SK-N-SH (cell line): ENCODE results near the gene FGB. TPM values are rescaled to one million over a fixed set of nuclear protein-coding genes. Genes with fewer than 3 reads are reported as not detected.

Experiments used
- CTCF ChIA-PET: fragments of 300-600, 350-600 bp; formaldehyde crosslinking; extraction: SDS; loops from one replicate; lab custom pipeline; 2021; lab: Yijun Ruan, JAX
- POLR2A ChIA-PET: fragments of 350-600 bp; sonication (Branson Sonifier 250); formaldehyde crosslinking; extraction: SDS; loops from one replicate; lab custom pipeline; 2020; ENCODE audit warnings: antibody characterized with exemption, inconsistent platforms; lab: Yijun Ruan, JAX
- DNase-seq: peaks from one replicate; pipeline ENCODE4 v3.0.0; 2012
- H2AFZ ChIP-seq: fragments of 200-600 bp; sonication (generic); 2 replicates; pipeline ENCODE4 v1.8.1; 2016; ENCODE audit warnings: antibody characterized with exemption, mild to moderate bottlenecking, low read depth
- H3F3A ChIP-seq: fragments of 200-600 bp; sonication (generic); replicated peaks from 2 replicates; pipeline ENCODE3; 2016; ENCODE audit warnings: antibody characterized with exemption, mild to moderate bottlenecking; ENCODE audit not compliant: insufficient read depth
- H3K27ac ChIP-seq, 2 experiments: fragments of 200-500 bp in 1 of 2; fragments of 200-600 bp in 1 of 2; sonication (Bioruptor generic) in 1 of 2; sonication (generic), shearing (Covaris generic) in 1 of 2; 2 replicates each; pipeline versions ENCODE4 v1.5.1 to v1.6.1; 2014 to 2016; ENCODE audit warnings: low read depth in 2 of 2, inconsistent platforms in 1 of 2, low read length in 1 of 2, mild to moderate bottlenecking in 1 of 2, mixed read lengths in 1 of 2
- H3K27me3 ChIP-seq: fragments of 200-600 bp; sonication (generic), shearing (Covaris generic); 2 replicates; pipeline ENCODE4 v1.6.1; 2016; ENCODE audit warnings: mixed run types; ENCODE audit not compliant: insufficient read depth
- H3K36me3 ChIP-seq, 2 experiments: fragments of 200-500 bp in 1 of 2; fragments of 200-600 bp in 1 of 2; sonication (Bioruptor generic) in 1 of 2; sonication (generic) in 1 of 2; replicated peaks in 1 of 2; 2 replicates each; pipeline versions ENCODE3 to v1.5.1; 2014 to 2016; ENCODE audit warnings: low read length in 1 of 2, mild to moderate bottlenecking in 1 of 2; ENCODE audit not compliant: insufficient read depth in 2 of 2, control insufficient read depth in 1 of 2
- H3K4me1 ChIP-seq, 2 experiments: fragments of 200-500 bp in 1 of 2; fragments of 200-600 bp in 1 of 2; sonication (Bioruptor generic) in 1 of 2; sonication (generic), shearing (Covaris generic) in 1 of 2; 2 replicates each; pipeline versions ENCODE4 v1.5.1 to v1.6.1; 2014 to 2016; ENCODE audit warnings: low read depth in 1 of 2, low read length in 1 of 2, mixed run types in 1 of 2; ENCODE audit not compliant: insufficient read depth in 2 of 2, control insufficient read depth in 1 of 2
- H3K4me2 ChIP-seq: fragments of 200-600 bp; sonication (generic), shearing (Covaris generic); 2 replicates; pipeline ENCODE4 v1.6.1; 2017; ENCODE audit warnings: mixed run types
- H3K4me3 ChIP-seq, 2 experiments: fragments of 200-500 bp in 1 of 2; fragments of 200-600 bp in 1 of 2; sonication (Bioruptor generic) in 1 of 2; sonication (generic), shearing (Covaris generic) in 1 of 2; 2 replicates each; pipeline versions ENCODE4 v1.5.1 to v1.8.1; 2014 to 2016; ENCODE audit warnings: low read depth in 2 of 2, inconsistent platforms in 1 of 2, low read length in 1 of 2, mild to moderate bottlenecking in 1 of 2, mixed read lengths in 1 of 2, moderate library complexity in 1 of 2
- H3K79me2 ChIP-seq: fragments of 200-600 bp; sonication (generic); 2 replicates; pipeline ENCODE4 v1.8.1; 2017; ENCODE audit warnings: mild to moderate bottlenecking; ENCODE audit not compliant: insufficient read depth
- H3K9ac ChIP-seq: fragments of 200-600 bp; sonication (generic); 2 replicates; pipeline ENCODE4 v1.6.1; 2017; ENCODE audit warnings: mixed run types
- H3K9me2 ChIP-seq: fragments of 200-600 bp; sonication (generic); 2 replicates; pipeline ENCODE4 v1.6.1; 2017; ENCODE audit warnings: mixed run types
- H3K9me3 ChIP-seq: fragments of 200-600 bp; sonication (generic); 2 replicates; pipeline ENCODE4 v1.6.1; 2017; ENCODE audit warnings: mixed run types, mild to moderate bottlenecking, moderate library complexity
- H4K20me1 ChIP-seq: fragments of 200-600 bp; sonication (generic); 2 replicates; pipeline ENCODE4 v1.6.1; 2017; ENCODE audit warnings: mild to moderate bottlenecking, mixed run types; ENCODE audit not compliant: insufficient read depth
- CTCF ChIP-seq: fragments of 200-600 bp; sonication (generic); IDR thresholded peaks from 2 replicates; pipeline ENCODE4 v1.6.1; 2017; ENCODE audit warnings: antibody characterized with exemption, mild to moderate bottlenecking, moderate library complexity
- EZH2phosphoT487 ChIP-seq: fragments of 200-600 bp; sonication (generic); IDR thresholded peaks from 2 replicates; pipeline ENCODE4 v1.6.1; 2017; ENCODE audit warnings: low read depth, mixed run types, mild to moderate bottlenecking, antibody characterized with exemption, moderate library complexity, borderline replicate concordance
- FOXJ3 ChIP-seq: sonication (generic); formaldehyde crosslinking; IDR thresholded peaks from 2 replicates; pipeline ENCODE4 v1.5.1; 2020; ENCODE audit warnings: mild to moderate bottlenecking, missing genetic modification reagents
- GABPA ChIP-seq: IDR thresholded peaks from 2 replicates; pipeline ENCODE4 v1.4.0; 2012; ENCODE audit warnings: low read depth, mild to moderate bottlenecking
- GATA2 ChIP-seq: sonication (generic); formaldehyde crosslinking; IDR thresholded peaks from 2 replicates; pipeline ENCODE4 v1.5.0; 2020; ENCODE audit warnings: mild to moderate bottlenecking, missing genetic modification reagents
- JUND ChIP-seq: IDR thresholded peaks from 2 replicates; pipeline ENCODE4 v1.4.0; 2012
- MEF2A ChIP-seq: IDR thresholded peaks from 2 replicates; pipeline ENCODE4 v1.4.0; 2012; ENCODE audit warnings: low read depth, borderline replicate concordance
- NFIC ChIP-seq: IDR thresholded peaks from 2 replicates; pipeline ENCODE4 v1.4.0; 2012; ENCODE audit warnings: borderline replicate concordance
- NRF1 ChIP-seq: IDR thresholded peaks from 2 replicates; pipeline ENCODE4 v1.6.1; 2012; ENCODE audit warnings: low read depth, mild to moderate bottlenecking, low read length
- PBX3 ChIP-seq: IDR thresholded peaks from 2 replicates; pipeline ENCODE4; 2012
- POLR2AphosphoS5 ChIP-seq: IDR thresholded peaks from 2 replicates; pipeline ENCODE4 v1.6.1; 2012; ENCODE audit warnings: low read depth, low read length
- RAD21 ChIP-seq: IDR thresholded peaks from 2 replicates; pipeline ENCODE4 v1.6.1; 2012; ENCODE audit warnings: mild to moderate bottlenecking, low read length
- RCOR1 ChIP-seq: fragments of 150-350 bp; IDR thresholded peaks from 2 replicates; pipeline ENCODE4 v1.6.1; 2017; ENCODE audit warnings: antibody characterized with exemption, low read length
- RXRA ChIP-seq: IDR thresholded peaks from 2 replicates; pipeline ENCODE4 v1.4.0; 2012; ENCODE audit warnings: low read depth, mild to moderate bottlenecking, borderline replicate concordance
- SIN3A ChIP-seq: IDR thresholded peaks from 2 replicates; pipeline ENCODE4 v1.6.1; 2012; ENCODE audit warnings: low read depth, mild to moderate bottlenecking, low read length, moderate library complexity, borderline replicate concordance
- SMC3 ChIP-seq: IDR thresholded peaks from 2 replicates; pipeline ENCODE4 v1.6.1; 2012; ENCODE audit warnings: low read depth, low read length, improper control_type of control experiment
- TAF1 ChIP-seq: IDR thresholded peaks from 2 replicates; pipeline ENCODE4 v1.6.1; 2012; ENCODE audit warnings: low read depth, mild to moderate bottlenecking, low read length, moderate library complexity, borderline replicate concordance
- USF1 ChIP-seq: IDR thresholded peaks from 2 replicates; pipeline ENCODE4 v1.4.0; 2012; ENCODE audit warnings: low read depth, borderline replicate concordance
- USF2 ChIP-seq: fragments of 150-350 bp; IDR thresholded peaks from 2 replicates; pipeline ENCODE4 v1.6.1; 2017; ENCODE audit warnings: antibody characterized with exemption, low read length, low read depth, borderline replicate concordance
- YY1 ChIP-seq: IDR thresholded peaks from 2 replicates; pipeline ENCODE4 v1.4.0; 2012; ENCODE audit warnings: low read depth, mild to moderate bottlenecking
- WGBS: methylation state at CpG from one replicate; pipeline ENCODE4 v1.1.6; 2017; ENCODE audit warnings: low lambda C conversion rate; 5-methylcytosine and 5-hydroxymethylcytosine counted together
- polyA plus RNA-seq, 3 experiments: library from polyadenylated mRNA; depleted of rRNA; stranded (reverse); fragments of >200 nt; gene quantifications; 2 replicates each; pipeline ENCODE4 v1.2.3, GENCODE V29; 2012

The FGB gene
- polyA plus RNA-seq, 1 of the 3 experiments (the other 2 are of a cell fraction): not detected

- H3K9me2 ChIP-seq: no peaks in the 10 kb centered on the region
- no peak overlapping the region for H3K9ac ChIP-seq
- no peaks in the 10 kb centered on the region for H3K36me3 ChIP-seq
- H3K27ac ChIP-seq: no peak overlapping the region
- no peaks in the 10 kb centered on the region for H3F3A ChIP-seq
- no peaks in the 10 kb centered on the region for H3K9me3 ChIP-seq
- WGBS: 10% methylated on average over 1 of the region's 1 CpG
- H3K27me3 ChIP-seq: peaks cover 3% of the 10 kb centered on the region; the same call in 1 of the 2 replicates
- no peaks in the 10 kb centered on the region for H3K4me1 ChIP-seq
- ChIA-PET CTCF (interaction anchor here (1.1 kb wide), 1 partner anchor 215 kb away, joined by 3 read pairs; no protein-coding TSS in a partner anchor), POLR2A (no interaction called here)
- no peak for TF ChIP-seq CTCF
- TF ChIP-seq TAF1: no peak
- no peak for TF ChIP-seq RCOR1
- TF ChIP-seq SMC3: no peak
- no peak for TF ChIP-seq USF2
- TF ChIP-seq JUND: no peak
- no peak for TF ChIP-seq RAD21
- TF ChIP-seq SIN3A: no peak
- no peak for TF ChIP-seq GATA2
- no peak for TF ChIP-seq USF1
- no peak for TF ChIP-seq POLR2AphosphoS5
- no peak for TF ChIP-seq YY1
- TF ChIP-seq RXRA: no peak
- TF ChIP-seq MEF2A: no peak
- H3K79me2 ChIP-seq: no peaks in the 10 kb centered on the region
- no peaks in the 10 kb centered on the region for H4K20me1 ChIP-seq
- no peak for DNase-seq
- no peak overlapping the region for H2AFZ ChIP-seq
- H3K4me3 ChIP-seq: no peak overlapping the region
- no peak overlapping the region for H3K4me2 ChIP-seq
Measured at GRCh38 chr4:154564311-154564710, 1.5 kb downstream of the FGB start.

- Histone ChIP-seq H3K9me2 (no peaks in the 10 kb centered on the region), H3K4me3 (no peak overlapping the region), H3K4me2 (no peak overlapping the region)
- CTCF ChIA-PET: interaction anchor here (0.7 to 1.9 kb wide), 4 partner anchors 13 to 214 kb away, joined by 3 to 5 read pairs (median 4); no protein-coding TSS in a partner anchor
- WGBS: 15% methylated on average over 6 of the region's 6 CpGs
- TF ChIP-seq RAD21 (no peak), GABPA (no peak), PBX3 (no peak), NRF1 (no peak), MEF2A (no peak), EZH2phosphoT487 (no peak), SMC3 (no peak), NFIC (no peak), USF1 (no peak), FOXJ3 (CRISPR knock-in tag) (no peak), YY1 (no peak)
- TF ChIP-seq, all 33 proteins: peak for 0
- H3K27me3 ChIP-seq: peaks cover 3% of the 10 kb centered on the region; the same call in 1 of the 2 replicates
- H2AFZ ChIP-seq: no peak overlapping the region
- no peak overlapping the region for H3K9ac ChIP-seq
- DNase-seq: no peak
- H3K36me3 ChIP-seq: no peaks in the 10 kb centered on the region
- no peaks in the 10 kb centered on the region for H3K79me2 ChIP-seq
- H3K9me3 ChIP-seq: no peaks in the 10 kb centered on the region
- H3K27ac ChIP-seq: no peak overlapping the region
- POLR2A ChIA-PET: no interaction called here
- H4K20me1 ChIP-seq: no peaks in the 10 kb centered on the region
- no peaks in the 10 kb centered on the region for H3F3A ChIP-seq
- H3K4me1 ChIP-seq: no peaks in the 10 kb centered on the region
Measured at GRCh38 chr4:154565704-154566103, 2.9 kb downstream of the FGB start.
